UCSD-AML1 (cell line): Measurements from ENCODE around the gene ZNF320.
"Not testable (repeated sequence)": the region's sequence is repeated elsewhere in the genome, so short reads cannot be mapped to it uniquely, and the experiment has no call there.

Experiments used
- DNase-seq: peaks from one replicate; lab custom pipeline; 2025; ENCODE audit not compliant: unreplicated experiment; lab: John Stamatoyannopoulos, UW

The ZNF320 gene

GRCh38 chr19:52922841-52923777 is 25.7 kb upstream of the ZNF320 start, which contains the start of gene ZNF888:
Gene ZNF888, minus strand, starts transcription at chr19:52923428. Its CDS starts 5,555 bp downstream, at chr19:52917873.
- DNase-seq, result peak; percentile 57

- DNase-seq, result no peak
Measured at GRCh38 chr19:52917531-52917930, 20.1 kb upstream of the ZNF320 start.

GRCh38 chr19:52910648-52911047 is 13.2 kb upstream of the ZNF320 start:
- no peak for DNase-seq

GRCh38 chr19:52904052-52904780 is 6.8 kb upstream of the ZNF320 start:
- not testable (repeated sequence) for DNase-seq

- DNase-seq, result no peak
Measured at GRCh38 chr19:52901842-52902241, 4.4 kb upstream of the ZNF320 start.

- DNase-seq, result not testable (repeated sequence)
Measured at GRCh38 chr19:52898596-52898995, 1.2 kb upstream of the ZNF320 start.

- no peak for DNase-seq
Measured at GRCh38 chr19:52898101-52898500, 666 bp upstream of the ZNF320 start.

DNA sequence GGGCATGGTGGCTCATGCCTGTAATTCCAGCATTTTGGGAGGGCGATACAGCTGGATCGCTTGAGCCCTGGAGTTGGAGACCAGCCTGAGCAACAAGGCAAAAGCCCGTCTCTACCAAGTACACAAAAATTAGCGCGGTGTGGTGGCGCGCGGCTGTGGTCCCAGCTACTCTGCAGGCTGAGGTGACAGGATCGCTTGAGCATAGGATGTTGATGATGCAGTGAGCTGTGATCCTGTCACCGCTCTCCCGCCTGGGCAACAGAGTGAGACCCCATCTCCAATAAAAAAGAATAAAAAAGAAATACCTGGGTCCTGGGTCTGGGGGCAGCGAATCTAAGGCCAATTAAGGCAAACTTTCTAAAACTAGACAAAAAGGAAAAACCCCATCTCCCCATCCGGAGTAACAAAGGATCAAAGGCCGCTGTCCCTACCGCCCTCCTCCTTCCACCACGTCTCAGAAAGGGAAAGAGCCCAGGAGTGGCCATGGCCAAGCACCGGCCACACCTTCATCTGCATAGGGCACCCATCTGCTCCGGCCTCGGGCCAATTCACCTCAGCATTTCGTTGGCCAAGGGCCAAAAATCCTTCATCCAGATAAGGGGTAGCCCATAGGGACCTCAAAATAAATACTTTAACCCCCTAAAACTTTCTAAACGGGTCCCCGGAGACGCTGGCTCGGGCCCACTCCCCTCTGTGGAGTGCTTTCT is 851 bp downstream of the ZNF320 start:
- no peak for DNase-seq

DNA sequence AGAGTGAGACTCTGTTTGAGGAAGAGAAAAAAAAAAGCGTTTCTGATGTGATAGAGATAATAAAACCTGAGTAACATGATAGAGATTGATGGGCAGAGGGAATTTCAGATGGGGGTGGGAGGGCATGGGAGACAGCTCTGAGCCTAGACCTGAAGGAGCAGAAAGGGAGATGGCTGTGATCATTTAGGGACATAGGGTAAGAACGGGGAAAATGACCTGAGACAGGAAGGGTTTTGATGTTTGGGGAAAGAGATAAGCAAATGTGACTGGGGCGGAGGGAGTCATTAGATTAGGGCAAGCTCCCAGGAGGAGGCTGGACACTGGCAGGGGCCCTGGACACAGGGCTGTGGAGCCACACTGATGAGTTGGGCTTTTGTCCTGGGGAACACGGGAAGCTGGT is 6.1 kb downstream of the ZNF320 start:
- no peak for DNase-seq

GRCh38 chr19:52889931-52890330 is 7.5 kb downstream of the ZNF320 start:
- no peak for DNase-seq

DNA sequence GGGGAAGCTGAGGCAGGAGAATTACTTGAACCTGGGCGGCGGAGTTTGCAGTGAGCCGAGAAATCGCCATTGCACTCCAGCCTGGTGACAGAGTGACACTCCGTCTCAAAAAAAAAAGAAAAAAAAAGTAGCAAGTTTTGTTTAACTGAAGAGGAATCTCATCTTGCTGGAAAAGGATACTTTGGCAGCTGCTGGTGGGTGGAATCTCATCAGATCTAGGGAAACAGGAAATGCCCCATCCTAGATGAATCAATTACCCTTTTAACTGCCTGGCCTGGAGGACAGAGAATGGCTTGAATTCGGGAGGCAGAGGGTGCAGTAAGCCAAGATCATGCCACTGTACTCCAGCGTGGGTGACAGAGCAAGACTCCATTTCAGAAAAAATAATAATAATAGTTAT is 8.4 kb downstream of the ZNF320 start:
- DNase-seq, result no peak

- no peak for DNase-seq
Measured at GRCh38 chr19:52880895-52881389, 16.5 kb downstream of the ZNF320 start.

DNA sequence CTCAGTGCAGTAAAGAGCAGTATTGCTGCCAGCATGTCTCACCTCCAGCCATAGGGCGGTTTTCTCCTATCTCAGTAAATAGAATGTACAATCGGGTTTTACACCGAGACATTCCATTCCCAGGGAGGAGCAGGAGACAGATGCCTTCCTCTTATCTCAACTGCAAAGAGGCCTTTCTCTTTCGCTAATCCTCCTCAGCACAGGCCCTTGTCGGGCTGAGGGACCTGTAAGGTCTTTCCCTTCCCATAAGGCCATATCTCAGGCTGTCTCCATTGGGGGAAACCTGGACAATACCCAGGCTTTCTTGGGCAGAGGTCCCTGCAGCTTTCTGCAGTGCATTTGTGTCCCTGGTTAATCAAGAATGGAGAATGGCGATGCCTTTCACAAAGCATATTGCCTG is 24.4 kb downstream of the ZNF320 start:
- not testable (repeated sequence) for DNase-seq

- no peak for DNase-seq
Measured at GRCh38 chr19:52871466-52871865, 26.0 kb downstream of the ZNF320 start.

DNA sequence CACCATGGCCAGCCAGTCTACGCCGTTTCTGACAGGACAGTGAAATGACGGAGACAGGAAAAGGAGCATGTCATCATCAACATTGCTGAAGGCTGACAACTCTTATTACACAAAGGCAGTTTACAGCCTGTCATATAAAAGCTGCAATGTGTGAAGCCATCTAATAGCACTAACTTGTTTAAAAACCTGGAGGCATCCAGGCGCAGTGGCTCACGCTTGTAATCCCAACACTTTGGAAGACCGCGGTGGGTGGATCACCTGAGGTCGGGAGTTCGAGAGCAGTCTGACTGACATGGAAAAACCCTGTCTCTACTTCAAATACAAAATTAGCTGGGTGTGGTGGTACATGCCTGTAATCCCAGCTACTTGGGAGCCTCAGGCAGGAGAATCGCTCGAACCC is 29.4 kb downstream of the ZNF320 start:
- DNase-seq, result not testable (repeated sequence)

GRCh38 chr19:52857378-52858191 is 39.9 kb downstream of the ZNF320 start, which contains the start of gene ZNF468:
Gene ZNF468, minus strand, starts transcription at chr19:52857619. Its CDS starts 3,347 bp downstream, at chr19:52854272.
- DNase-seq, result peak; percentile 71

- DNase-seq, result not testable (repeated sequence)
Measured at GRCh38 chr19:52856540-52857377, 40.7 kb downstream of the ZNF320 start.
